Measurements from ENCODE around the gene FAAP100.
A peak's percentile ranks its signal among the peaks of the same experiment; 100 is the strongest.

The FAAP100 gene

DNA sequence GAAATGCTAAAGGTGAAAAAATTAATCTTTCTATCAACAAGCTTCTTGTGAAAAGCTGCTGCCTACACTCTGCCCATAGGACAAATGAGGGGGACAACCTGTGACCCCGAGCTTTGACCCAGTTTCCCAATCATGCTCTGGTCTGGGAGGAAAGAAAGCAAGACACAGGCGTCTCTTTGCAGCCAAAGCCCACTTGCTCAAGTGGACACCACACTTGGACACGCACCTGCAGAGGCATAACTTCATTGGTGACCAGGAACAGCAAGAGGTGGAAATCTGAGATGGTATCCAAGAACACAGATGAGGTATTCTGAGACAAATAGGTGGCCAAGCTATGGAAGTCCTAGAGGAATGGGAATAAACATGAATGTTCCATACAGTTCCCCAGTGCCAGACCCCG lies 15.0 kb upstream of the FAAP100 start:
- TF ChIP-seq CTCF (IDR thresholded peaks at IDR 0.05; ENCODE audit: low read depth, low read length, missing control alignments): no peak
- Histone ChIP-seq H3K36me3 (replicated peaks) (peaks cover 75% of the 10 kb centered on the region), H3K4me3 (ENCODE audit: low read depth, low read length) (no peak overlapping the region), H3K27me3 (replicated peaks) (no peaks in the 10 kb centered on the region), H3K27ac (peak overlapping the region; percentile 81)
- DNase-seq: no peak
- in situ Hi-C loops (cut with HindIII; ENCODE audit: low pct_ligation_motif_present, low sequenced_read_pairs): no loop called here

DNA sequence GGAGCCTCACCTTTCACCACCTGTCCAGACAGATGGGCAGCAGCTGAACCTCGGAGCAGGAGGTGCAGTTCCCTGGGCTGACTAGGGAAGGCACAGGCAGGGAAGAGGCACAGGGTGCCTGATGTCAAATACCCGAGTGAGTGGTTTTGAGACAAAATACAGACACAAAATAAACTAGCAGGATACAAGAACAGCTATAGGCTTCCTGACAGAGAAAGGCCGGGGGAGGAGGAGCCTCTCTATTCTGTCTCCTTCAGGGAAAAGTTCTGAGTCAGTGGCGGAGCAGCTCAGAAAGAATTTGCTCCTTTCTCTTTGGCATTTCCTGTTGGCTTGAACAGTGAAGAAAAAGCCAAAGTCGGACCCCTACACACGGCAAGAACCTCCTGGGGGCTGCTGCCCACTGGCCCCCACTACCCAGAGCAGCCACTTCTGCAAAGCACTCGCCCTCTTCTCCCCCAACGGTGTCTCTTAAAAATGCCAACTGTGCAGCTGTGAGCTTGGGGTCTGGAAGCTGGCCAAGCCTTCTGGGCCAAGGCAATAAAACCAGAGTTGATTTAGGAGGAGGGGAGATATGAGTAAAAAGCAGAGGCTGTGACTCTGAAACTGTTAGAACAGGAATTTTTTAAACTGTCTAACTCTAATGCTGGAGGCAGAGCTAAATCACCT lies 14.4 kb upstream of the FAAP100 start:
- Histone ChIP-seq H3K27me3 (replicated peaks) (no peaks in the 10 kb centered on the region), H3K27ac (peak overlapping the region; percentile 81), H3K36me3 (replicated peaks) (peaks cover 73% of the 10 kb centered on the region), H3K4me3 (ENCODE audit: low read depth, low read length) (peak overlapping the region; percentile 20)
- in situ Hi-C loops (cut with HindIII; ENCODE audit: low pct_ligation_motif_present, low sequenced_read_pairs): no loop called here
- peak; percentile 95 for DNase-seq
- no peak for TF ChIP-seq CTCF (IDR thresholded peaks at IDR 0.05; ENCODE audit: low read depth, low read length, missing control alignments)

GRCh38 chr17:81565231-81565630 lies 13.1 kb upstream of the FAAP100 start:
- H3K36me3 ChIP-seq (replicated peaks): peaks cover 67% of the 10 kb centered on the region
- no peaks in the 10 kb centered on the region for H3K27me3 ChIP-seq (replicated peaks)
- H3K27ac ChIP-seq: no peak overlapping the region
- DNase-seq: no peak
- in situ Hi-C loops (cut with HindIII; ENCODE audit: low pct_ligation_motif_present, low sequenced_read_pairs): no loop called here
- no peak overlapping the region for H3K4me3 ChIP-seq (ENCODE audit: low read depth, low read length)
- no peak for TF ChIP-seq CTCF (IDR thresholded peaks at IDR 0.05; ENCODE audit: low read depth, low read length, missing control alignments)

DNA sequence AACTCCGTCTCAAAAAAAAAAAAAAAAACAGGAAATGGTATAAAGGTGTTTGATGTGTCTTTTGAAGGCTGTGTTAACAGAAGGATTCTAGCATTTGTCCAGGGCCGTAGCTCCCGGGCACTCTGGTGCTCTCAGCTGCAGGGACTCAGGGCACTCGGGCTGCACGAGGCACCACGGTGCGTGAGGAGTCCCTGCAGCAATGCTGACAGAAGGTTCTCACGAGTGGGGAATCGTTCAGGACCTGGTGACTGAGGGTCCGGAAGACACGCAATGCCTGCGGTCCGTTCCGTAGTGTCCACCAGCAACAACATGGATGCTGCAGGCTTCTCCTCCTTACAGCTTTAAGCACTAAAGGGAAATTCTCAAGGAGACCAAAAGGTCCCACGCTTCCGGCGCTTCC lies 12.6 kb upstream of the FAAP100 start:
- H3K36me3 ChIP-seq (replicated peaks): peaks cover 67% of the 10 kb centered on the region
- in situ Hi-C loops (cut with HindIII; ENCODE audit: low pct_ligation_motif_present, low sequenced_read_pairs): no loop called here
- DNase-seq: no peak
- H3K4me3 ChIP-seq (ENCODE audit: low read depth, low read length): no peak overlapping the region
- no peak overlapping the region for H3K27ac ChIP-seq
- TF ChIP-seq CTCF (IDR thresholded peaks at IDR 0.05; ENCODE audit: low read depth, low read length, missing control alignments): no peak
- no peaks in the 10 kb centered on the region for H3K27me3 ChIP-seq (replicated peaks)

GRCh38 chr17:81563861-81564586 lies 11.9 kb upstream of the FAAP100 start:
- in situ Hi-C loops (cut with HindIII; ENCODE audit: low pct_ligation_motif_present, low sequenced_read_pairs): no loop called here

More at GRCh38 chr17:81563861-81564586, 11.9 kb upstream of the FAAP100 start:
- Histone ChIP-seq H3K36me3 (replicated peaks) (peaks cover 66% of the 10 kb centered on the region), H3K27ac (peak overlapping the region; percentile 44), H3K4me3 (ENCODE audit: low read depth, low read length) (no peak overlapping the region), H3K27me3 (replicated peaks) (no peaks in the 10 kb centered on the region)
- TF ChIP-seq CTCF (IDR thresholded peaks at IDR 0.05; ENCODE audit: low read depth, low read length, missing control alignments): no peak
- peak; percentile 50 for DNase-seq

Measured in brain microvascular endothelial cell (primary cell).